IMR-90 (cell line): Measurements from ENCODE around the gene FMR1. TPM values are rescaled to one million over a fixed set of nuclear protein-coding genes. Genes with fewer than 3 reads are reported as not detected.

Experiments
- ATAC-seq: fragments of 200-7000 bp; cut with Tn5 transposase; 2 replicates; pipeline ENCODE4 v1.9.1; 2020; ENCODE audit warnings: low read depth, mild to moderate bottlenecking, moderate library complexity
- BruUV-seq: library from RNA; stranded (reverse); fragments of 400-500 nt; replicated peaks from 2 replicates; lab custom pipeline; 2021; lab: Mats Ljungman, UMichigan
- CTCF ChIA-PET: fragments of 300-600 bp; formaldehyde crosslinking; extraction: SDS; loops from one replicate; lab custom pipeline; 2021; ENCODE audit warnings: antibody characterized with exemption; lab: Yijun Ruan, JAX
- POLR2A ChIA-PET: fragments of 300-600 bp; sonication (Branson Sonifier 250); formaldehyde crosslinking; loops from one replicate; lab custom pipeline; 2022; ENCODE audit warnings: antibody characterized with exemption; ENCODE audit not compliant: unreplicated experiment; lab: Charles Lee
- DNase-seq: peaks from one replicate; pipeline ENCODE4 v3.0.0; 2013
- H2AFZ ChIP-seq: replicated peaks from 2 replicates; pipeline ENCODE3; 2013; ENCODE audit warnings: low read length, mild to moderate bottlenecking; ENCODE audit not compliant: poor library complexity
- H2AK5ac ChIP-seq: 2 replicates; pipeline ENCODE4 v1.6.1; 2013; ENCODE audit warnings: low read depth, low read length, inconsistent platforms
- H2AK9ac ChIP-seq: replicated peaks from 2 replicates; pipeline ENCODE3; 2013; ENCODE audit warnings: mild to moderate bottlenecking, low read depth, low read length, moderate library complexity; ENCODE audit not compliant: poor library complexity
- H2BK120ac ChIP-seq: 2 replicates; pipeline ENCODE4 v1.6.1; 2013; ENCODE audit warnings: low read depth, low read length, inconsistent platforms
- H2BK15ac ChIP-seq: 3 replicates; pipeline ENCODE4 v1.6.1; 2013; ENCODE audit warnings: low read depth, low read length, inconsistent platforms
- H2BK20ac ChIP-seq: 2 replicates; pipeline ENCODE4 v1.6.1; 2013; ENCODE audit warnings: low read depth, mild to moderate bottlenecking, inconsistent platforms, low read length, moderate library complexity
- H2BK5ac ChIP-seq: 2 replicates; pipeline ENCODE4 v1.6.1; 2013; ENCODE audit warnings: mild to moderate bottlenecking, low read depth, low read length, inconsistent platforms; ENCODE audit not compliant: poor library complexity, severe bottlenecking
- H3K14ac ChIP-seq: replicated peaks from 2 replicates; pipeline ENCODE4 v1.6.1; 2013; ENCODE audit warnings: low read depth, low read length, inconsistent platforms
- H3K18ac ChIP-seq: 2 replicates; pipeline ENCODE4 v1.6.1; 2013; ENCODE audit warnings: low read depth, low read length, control low read depth
- H3K23ac ChIP-seq: 2 replicates; pipeline ENCODE4 v1.6.1; 2013; ENCODE audit warnings: low read depth, low read length, inconsistent platforms
- H3K27ac ChIP-seq: 2 replicates; pipeline ENCODE4 v1.5.1; 2013; ENCODE audit warnings: mild to moderate bottlenecking, control low read depth, low read length; ENCODE audit not compliant: insufficient read depth
- H3K27me3 ChIP-seq: 2 replicates; pipeline ENCODE4 v1.6.1; 2013; ENCODE audit warnings: low read length; ENCODE audit not compliant: control insufficient read depth, insufficient read depth
- H3K36me3 ChIP-seq: 2 replicates; pipeline ENCODE4 v1.6.1; 2013; ENCODE audit warnings: low read length, mixed read lengths; ENCODE audit not compliant: control insufficient read depth, insufficient read depth
- H3K4ac ChIP-seq: 2 replicates; pipeline ENCODE4 v1.6.1; 2013; ENCODE audit warnings: low read depth, low read length, inconsistent platforms
- H3K4me1 ChIP-seq: 2 replicates; pipeline ENCODE4 v1.6.1; 2013; ENCODE audit warnings: low read length, mixed read lengths; ENCODE audit not compliant: control insufficient read depth, insufficient read depth
- H3K4me2 ChIP-seq: 2 replicates; pipeline ENCODE4 v1.6.1; 2013; ENCODE audit warnings: low read depth, mild to moderate bottlenecking, control low read depth, low read length, moderate library complexity
- H3K4me3 ChIP-seq: 2 replicates; pipeline ENCODE4 v1.5.1; 2013; ENCODE audit warnings: low read depth, mild to moderate bottlenecking, control low read depth, low read length, moderate library complexity; ENCODE audit not compliant: insufficient read depth
- H3K56ac ChIP-seq: 2 replicates; pipeline ENCODE4 v1.6.1; 2013; ENCODE audit warnings: low read length, inconsistent platforms; ENCODE audit not compliant: insufficient read depth; ENCODE audit errors: extremely low read depth
- H3K79me1 ChIP-seq, 2 experiments: 2 replicates each; pipeline ENCODE4 v1.6.1; 2013; ENCODE audit warnings: low read length in 2 of 2, inconsistent platforms in 1 of 2, low read depth in 1 of 2
- H3K9ac ChIP-seq: 2 replicates; pipeline ENCODE4 v1.6.1; 2013; ENCODE audit warnings: low read depth, low read length, control low read depth
- H3K9me1 ChIP-seq: 2 replicates; pipeline ENCODE4 v1.6.1; 2013; ENCODE audit warnings: low read length, inconsistent platforms; ENCODE audit not compliant: insufficient read depth
- H3K9me3 ChIP-seq: 2 replicates; pipeline ENCODE4 v1.6.1; 2013; ENCODE audit warnings: low read length; ENCODE audit not compliant: control insufficient read depth, insufficient read depth
- H4K20me1 ChIP-seq: 2 replicates; pipeline ENCODE4 v1.6.1; 2013; ENCODE audit warnings: low read length, inconsistent platforms; ENCODE audit not compliant: insufficient read depth
- H4K5ac ChIP-seq: 2 replicates; pipeline ENCODE4 v1.6.1; 2013; ENCODE audit warnings: mild to moderate bottlenecking, low read depth, low read length, control low read depth
- H4K8ac ChIP-seq, 2 experiments: 2 replicates each; pipeline ENCODE4 v1.6.1; 2013; ENCODE audit warnings: low read depth in 2 of 2, low read length in 2 of 2, control low read depth in 1 of 2, inconsistent platforms in 1 of 2
- H4K91ac ChIP-seq: 2 replicates; pipeline ENCODE4 v1.6.1; 2013; ENCODE audit warnings: low read depth, low read length, inconsistent platforms; ENCODE audit not compliant: insufficient read depth
- FOS ChIP-seq: fragments of 150-350 bp; IDR thresholded peaks from 2 replicates; pipeline ENCODE4 v1.6.1; 2016; ENCODE audit warnings: low read depth, low read length
- MAFK ChIP-seq: IDR thresholded peaks from 2 replicates; pipeline ENCODE4 v1.6.1; 2012; ENCODE audit warnings: low read depth, low read length, improper control_type of control experiment
- POLR2A ChIP-seq: IDR thresholded peaks from 2 replicates; pipeline ENCODE4 v1.6.1; 2012; ENCODE audit warnings: mild to moderate bottlenecking, low read depth, low read length
- WGBS, 2 experiments: methylation state at CpG; one replicate each; pipeline versions ENCODE4 v1.1.5 to v1.1.7; 2013; ENCODE audit warnings: missing lambda C conversion rate in 2 of 2; ENCODE audit not compliant: insufficient read length in 1 of 2; ENCODE audit errors: extremely low coverage in 2 of 2; 5-methylcytosine and 5-hydroxymethylcytosine counted together
- dilution Hi-C: fragments of 300-500 bp; cut with HindIII; formaldehyde crosslinking; loops from one replicate; pipeline ENCODE4 v1.14.3; 2018; ENCODE audit warnings: low sequenced_read_pairs; ENCODE audit not compliant: unreplicated experiment
- in situ Hi-C: fragments of 300-500 bp; cut with MboI; formaldehyde crosslinking; loops from 3 replicates; pipeline ENCODE4 v1.14.3; 2019; ENCODE audit warnings: low sequenced_read_pairs, inconsistent platforms, mixed read lengths
- intact Hi-C: fragments of 100-400 bp; cut with micrococcal nuclease; formaldehyde crosslinking; loops from 2 replicates; pipeline ENCODE4 v1.10.0; 2022
- polyA plus RNA-seq, 3 experiments: library from polyadenylated mRNA; depleted of rRNA; stranded (reverse); fragments of >200 nt; gene quantifications; 2 replicates each; pipeline ENCODE4 v1.2.3, GENCODE V29; 2012; ENCODE audit warnings: low replicate concordance in 1 of 3
- total RNA-seq: library from RNA; depleted of rRNA; stranded (reverse); fragments of >200 nt; gene quantifications from 2 replicates; pipeline ENCODE4 v1.2.3, GENCODE V29; 2012

Gene FMR1
- total and polyA plus RNA-seq, 2 of the 4 experiments (the other 2 are of a cell fraction): 12.2 to 17.6 TPM

GRCh38 chrX:147933815-147934214 is 22.1 kb downstream of the FMR1 start:
- no CpG with 5 or more reads among the region's 1 CpG for WGBS, 2 experiments
- ChIA-PET CTCF (interaction anchor here (0.7 kb wide), 1 partner anchor 18 kb away, joined by 3 read pairs; no protein-coding TSS in a partner anchor), POLR2A (no interaction called here)
- no peak overlapping the region for H2BK20ac ChIP-seq
- H3K27me3 ChIP-seq: no peaks in the 10 kb centered on the region
- no peak overlapping the region for H4K5ac ChIP-seq
- no peak overlapping the region for H3K27ac ChIP-seq
- H3K9me1 ChIP-seq: no peaks in the 10 kb centered on the region
- BruUV-seq: no TSS peak
- no peak for TF ChIP-seq FOS
- TF ChIP-seq POLR2A: no peak
- no peak for TF ChIP-seq MAFK
- H3K18ac ChIP-seq: no peak overlapping the region
- H3K79me1 ChIP-seq: no peaks in the 10 kb centered on the region
- H2AFZ ChIP-seq: no peak overlapping the region
- ATAC-seq (no peak), DNase-seq (no peak)
- in situ Hi-C loops: no loop called here
- H3K9me3 ChIP-seq: no peaks in the 10 kb centered on the region
- no peak overlapping the region for H4K91ac ChIP-seq
- H2BK15ac ChIP-seq: no peak overlapping the region
- intact Hi-C loops: no loop called here
- no peak overlapping the region for H2AK5ac ChIP-seq
- no peak overlapping the region for H4K8ac ChIP-seq
- H3K14ac ChIP-seq: no peak overlapping the region
- H4K20me1 ChIP-seq: no peaks in the 10 kb centered on the region
- H3K56ac ChIP-seq: no peak overlapping the region
- H3K23ac ChIP-seq: no peak overlapping the region
- no peak overlapping the region for H2BK120ac ChIP-seq
- H2BK5ac ChIP-seq: no peak overlapping the region
- no peak overlapping the region for H3K4me3 ChIP-seq
- no peaks in the 10 kb centered on the region for H3K4me1 ChIP-seq
- peaks cover 3% of the 10 kb centered on the region; the same call in 1 of the 2 replicates for H3K36me3 ChIP-seq
- no peak overlapping the region for H2AK9ac ChIP-seq
- H3K4me2 ChIP-seq: no peak overlapping the region
- no peak overlapping the region for H3K4ac ChIP-seq
- no peak overlapping the region for H3K9ac ChIP-seq
- dilution Hi-C loops: no loop called here
